HG02970 (cell line): ENCODE results near the gene HAO2.
"Not testable (repeated sequence)": the region's sequence is repeated elsewhere in the genome, so short reads cannot be mapped to it uniquely, and the experiment has no call there.

Experiments
- ATAC-seq: cut with Tn5 transposase; IDR thresholded peaks from one replicate; pipeline ENCODE4 v1.9.1; 2021; ENCODE audit warnings: mild to moderate bottlenecking, moderate library complexity, moderate number of reproducible peaks; ENCODE audit not compliant: unreplicated experiment, low FRiP score

HAO2 gene

DNA sequence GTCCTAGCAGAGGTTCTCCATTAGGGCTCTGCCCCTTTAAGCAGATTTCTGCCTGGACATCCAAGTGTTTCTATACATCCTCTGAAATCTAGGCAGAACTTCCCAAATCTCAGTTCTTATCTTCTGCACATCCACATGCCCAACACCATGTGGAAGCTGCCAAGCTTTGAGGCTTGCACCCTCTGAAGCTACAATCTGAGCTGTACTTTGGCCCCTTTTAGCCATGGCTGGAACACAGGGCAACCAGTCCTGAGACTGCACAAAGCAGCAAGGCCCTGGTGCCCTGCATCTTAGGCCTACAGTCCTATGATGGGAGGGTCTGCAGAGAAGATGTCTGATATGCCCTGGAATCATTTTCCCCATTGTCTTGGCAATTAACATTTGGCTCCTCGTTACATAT is 8.0 kb downstream of the HAO2 start:
- ATAC-seq: no peak

DNA sequence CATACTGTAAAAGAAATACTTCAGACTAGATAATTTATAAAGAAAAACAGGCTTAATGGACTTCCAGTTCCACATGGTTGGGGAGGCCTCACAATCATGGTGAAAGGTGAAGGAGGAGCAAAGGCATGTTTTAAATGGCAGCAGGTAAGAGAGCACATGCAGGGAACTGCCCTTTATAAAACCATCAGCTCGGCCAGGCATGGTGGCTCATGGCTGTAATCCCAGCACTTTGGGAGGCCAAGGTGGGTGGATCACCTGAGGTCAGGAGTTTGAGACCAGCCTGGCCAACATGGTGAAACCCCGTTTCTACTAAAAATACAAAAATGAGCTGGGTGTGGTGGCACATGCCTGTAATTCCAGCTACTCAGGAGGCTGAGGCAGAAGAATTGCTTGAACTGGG is 9.0 kb downstream of the HAO2 start:
- ATAC-seq: not testable (repeated sequence)

DNA sequence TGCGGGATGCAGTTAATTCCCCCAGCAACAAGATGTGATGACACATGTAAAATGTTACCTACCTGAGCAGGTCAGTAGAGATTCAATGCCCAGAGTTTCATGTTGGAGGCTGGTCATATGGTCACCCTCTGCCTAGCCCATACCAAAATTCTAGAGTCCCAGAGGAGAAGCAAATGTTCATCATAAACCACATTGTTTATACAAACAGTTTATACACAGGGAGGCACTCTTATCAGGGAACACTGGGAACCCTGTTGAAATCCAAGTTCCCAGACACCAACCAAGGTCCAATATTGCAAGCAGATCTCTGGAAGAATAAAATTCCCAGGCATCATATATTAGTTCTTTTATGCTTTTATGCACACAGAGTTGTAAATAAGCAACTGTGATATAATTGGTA is 10.5 kb downstream of the HAO2 start:
- no peak for ATAC-seq

DNA sequence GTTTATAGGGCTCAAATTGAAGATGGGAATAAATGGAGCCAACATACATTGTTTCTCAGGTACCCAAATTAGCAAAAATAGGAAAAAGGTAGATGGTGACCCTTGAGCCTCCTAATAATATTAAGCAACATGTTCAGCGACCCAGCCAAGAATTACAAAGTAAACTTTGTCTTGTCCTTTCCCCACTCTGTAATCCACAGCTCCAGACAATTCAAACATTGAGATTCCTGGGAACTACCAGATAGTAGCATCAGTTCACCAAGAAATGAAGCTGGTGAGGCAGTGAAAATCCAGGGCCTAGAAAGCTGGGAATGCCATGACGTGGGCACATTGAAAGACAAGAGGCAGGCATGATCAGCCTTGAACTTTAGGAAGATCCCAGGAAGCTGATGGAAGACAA is 11.7 kb downstream of the HAO2 start:
- no peak for ATAC-seq

DNA sequence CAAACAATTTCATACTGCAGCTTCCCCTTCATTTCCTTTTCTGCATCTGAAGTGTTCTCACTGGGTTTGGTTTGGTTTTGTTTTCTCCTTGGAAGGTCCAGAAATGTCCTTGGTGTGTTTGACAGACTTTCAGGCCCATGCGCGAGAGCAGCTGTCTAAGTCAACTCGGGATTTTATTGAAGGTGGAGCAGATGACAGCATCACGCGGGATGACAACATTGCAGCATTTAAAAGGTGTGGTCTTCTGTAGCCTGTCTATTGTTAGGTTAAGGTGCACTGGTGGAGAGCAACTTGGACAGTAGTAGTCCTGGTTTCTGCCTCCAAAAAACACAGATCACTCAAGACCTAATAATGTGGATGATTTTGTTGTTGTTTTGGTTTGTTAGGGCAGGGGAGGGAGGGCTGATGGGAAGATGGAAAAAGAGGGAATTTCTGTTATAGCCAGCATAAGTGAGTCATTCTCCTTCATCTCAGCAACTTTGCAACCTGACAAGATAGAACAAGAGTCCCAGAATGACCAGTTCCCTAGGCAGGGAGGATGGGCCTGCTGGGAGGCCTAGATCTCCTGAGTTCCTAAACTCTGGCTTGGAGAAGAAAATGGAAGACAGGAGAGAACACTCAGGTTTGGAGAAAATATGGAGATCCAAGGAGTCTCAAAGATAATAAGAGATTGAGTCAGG is 12.5 kb downstream of the HAO2 start:
- no peak for ATAC-seq

DNA sequence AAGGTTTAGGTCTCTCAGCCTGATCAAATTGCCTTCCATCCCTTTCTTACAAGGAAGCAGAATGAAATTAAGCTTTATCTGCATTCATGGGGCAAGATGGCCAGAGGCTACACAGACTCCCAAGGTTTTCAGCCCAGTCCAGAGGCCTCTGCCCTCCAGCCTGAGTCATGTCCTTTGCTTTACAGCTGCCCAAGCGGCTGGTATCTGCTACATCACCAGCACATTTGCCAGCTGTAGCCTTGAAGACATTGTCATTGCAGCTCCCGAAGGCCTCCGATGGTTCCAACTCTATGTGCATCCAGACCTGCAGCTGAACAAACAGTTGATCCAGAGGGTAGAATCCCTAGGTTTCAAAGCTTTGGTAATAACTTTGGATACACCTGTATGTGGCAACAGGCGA is 16.0 kb downstream of the HAO2 start:
- no peak for ATAC-seq

DNA sequence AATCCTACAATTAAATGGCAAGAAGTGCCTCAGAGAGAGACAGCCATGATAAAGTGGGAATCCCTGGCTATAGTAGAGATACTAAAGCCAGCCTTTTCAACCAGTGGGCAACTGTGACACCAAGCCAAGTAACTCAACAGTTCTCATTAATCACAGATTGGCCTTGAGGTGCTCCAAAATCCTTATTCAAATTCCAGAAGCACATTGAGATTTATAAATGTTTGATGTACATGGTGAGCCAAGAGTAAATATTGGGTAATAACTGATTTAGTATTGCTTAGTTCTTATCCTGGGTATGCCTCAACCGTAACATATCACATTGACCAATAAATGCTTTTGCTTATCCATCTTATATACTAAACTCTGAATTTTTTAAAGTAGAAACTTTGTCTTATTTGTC is 17.1 kb downstream of the HAO2 start:
- no peak for ATAC-seq

DNA sequence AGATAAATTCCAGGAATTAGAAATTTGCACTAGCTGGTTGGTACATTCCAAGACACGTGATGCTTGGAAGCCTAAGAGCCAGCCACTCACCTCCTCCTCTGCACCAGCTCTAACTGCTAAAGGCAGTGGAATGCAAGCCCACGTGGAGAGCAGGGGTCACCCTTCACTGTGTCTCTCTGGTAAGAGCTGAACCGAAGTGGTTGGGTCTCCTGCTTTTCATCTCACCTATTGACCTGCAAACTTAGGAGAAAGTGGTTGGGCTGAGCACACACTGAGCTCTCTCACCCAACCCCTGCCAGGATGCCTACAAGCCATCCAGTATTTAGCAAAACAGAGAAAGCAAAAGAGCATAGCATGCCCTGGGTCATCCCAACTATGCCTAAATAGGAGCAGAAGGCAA is 19.3 kb downstream of the HAO2 start:
- ATAC-seq: no peak

DNA sequence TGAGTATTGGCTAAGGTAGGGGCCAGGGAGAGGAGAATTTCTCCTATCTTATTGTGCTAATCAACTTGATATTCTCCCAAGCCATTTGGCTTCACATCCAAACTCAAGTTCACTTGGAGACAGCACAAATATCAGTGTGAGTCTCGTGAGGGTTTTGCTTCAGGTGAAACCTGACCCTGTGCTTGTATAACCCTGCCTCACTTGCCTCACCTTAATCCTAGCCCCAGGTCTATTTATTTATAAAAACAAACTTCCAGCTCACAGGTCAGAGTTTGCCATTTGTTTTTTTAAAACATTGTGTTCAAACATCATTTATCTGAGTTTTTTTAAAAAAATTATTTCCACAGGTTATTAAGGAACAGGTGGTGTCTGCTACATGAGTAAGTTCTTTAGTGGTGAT is 19.9 kb downstream of the HAO2 start:
- ATAC-seq: no peak

DNA sequence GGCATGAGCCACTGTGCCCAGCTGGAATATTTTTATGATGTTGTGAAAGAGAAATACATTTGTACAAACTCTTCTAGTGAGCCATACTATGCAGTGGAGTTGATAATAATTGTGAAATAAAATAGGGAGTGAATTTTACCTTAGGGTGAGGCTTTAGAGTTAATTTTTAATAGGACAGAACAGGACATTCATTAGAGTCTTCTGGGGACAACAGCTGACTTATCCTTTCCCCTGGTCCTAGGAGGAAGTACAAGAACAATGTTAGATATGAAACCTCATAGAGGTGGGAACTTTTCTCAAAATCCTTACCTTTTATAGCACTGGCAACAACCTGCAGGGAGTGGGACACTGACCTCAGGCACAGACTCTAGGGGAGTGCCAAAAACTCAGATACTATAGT is 21.9 kb downstream of the HAO2 start:
- ATAC-seq: no peak

DNA sequence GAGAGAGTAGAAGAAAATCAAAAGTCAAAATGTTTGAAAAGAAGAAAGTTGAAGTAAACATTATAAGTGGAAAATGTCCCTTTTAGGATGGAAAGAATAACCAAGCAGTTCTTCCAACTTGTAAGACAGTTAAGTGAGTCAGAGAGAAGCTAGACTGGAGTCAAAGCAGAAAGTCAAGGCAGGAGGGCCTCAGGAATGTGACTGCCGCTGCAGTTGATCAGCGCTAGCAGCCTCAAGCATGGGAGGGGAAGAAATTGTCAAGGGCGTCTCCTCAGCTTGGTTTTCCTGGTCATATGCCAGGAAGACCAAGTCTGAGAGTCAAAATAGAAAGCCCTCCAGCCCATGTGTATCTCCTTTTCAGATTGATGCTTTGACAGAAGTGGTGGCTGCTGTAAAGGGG is 23.2 kb downstream of the HAO2 start:
- no peak for ATAC-seq

DNA sequence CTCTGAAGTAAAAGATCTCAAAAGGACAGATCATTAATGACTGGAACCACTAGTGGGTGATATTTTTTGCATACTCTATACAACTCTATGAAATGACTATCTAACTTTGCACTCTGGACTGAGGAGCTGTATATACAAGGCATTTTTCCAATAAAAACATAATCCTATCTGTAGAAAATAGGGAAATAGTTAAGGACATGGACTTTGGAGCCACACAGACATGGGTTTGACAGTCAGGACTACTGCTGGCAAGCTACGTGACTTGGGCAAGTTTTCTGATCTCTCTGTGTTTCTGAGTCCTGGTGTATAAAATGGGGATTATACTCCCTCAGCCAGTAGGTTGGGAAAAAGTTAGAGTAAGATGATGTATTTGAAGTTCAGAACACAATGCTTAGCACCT is 25.5 kb downstream of the HAO2 start:
- ATAC-seq: no peak

DNA sequence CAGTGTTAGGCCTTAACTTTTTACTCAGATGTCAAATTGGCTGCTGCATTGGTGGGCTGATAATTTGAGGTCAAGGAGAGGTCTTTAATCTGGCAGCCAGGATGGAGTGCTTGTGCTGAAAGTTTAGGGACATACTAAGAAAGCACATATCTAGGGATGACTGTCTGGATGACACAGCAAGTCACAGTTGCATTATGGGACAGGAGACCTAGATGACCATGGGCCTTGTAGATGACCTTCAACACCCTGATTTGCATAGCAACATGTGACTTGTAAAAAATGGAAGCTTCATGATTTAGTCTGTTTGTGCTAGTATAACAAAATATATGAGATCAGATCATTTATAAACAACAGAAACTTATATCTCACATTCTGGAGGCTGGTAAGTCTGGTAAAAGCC is 28.4 kb downstream of the HAO2 start:
- no peak for ATAC-seq

DNA sequence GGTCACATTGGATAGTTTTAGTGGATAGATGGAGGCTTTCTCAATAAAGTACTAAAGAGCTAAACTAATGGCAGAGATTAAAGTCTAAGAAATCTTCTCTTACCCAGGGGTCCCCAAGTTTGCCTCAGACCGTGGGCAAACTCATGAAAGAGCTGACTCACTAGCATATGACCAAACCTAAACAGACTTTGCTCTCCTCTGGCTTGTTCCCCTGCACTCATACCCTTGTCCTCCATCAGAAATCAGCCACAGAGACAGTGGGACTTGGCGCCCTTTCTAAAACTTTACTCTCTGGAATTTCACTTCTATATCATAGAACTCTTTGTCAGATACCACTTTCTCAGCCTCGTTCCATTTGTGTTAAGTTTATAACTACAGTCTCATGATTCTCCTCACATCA is 29.4 kb downstream of the HAO2 start:
- no peak for ATAC-seq

DNA sequence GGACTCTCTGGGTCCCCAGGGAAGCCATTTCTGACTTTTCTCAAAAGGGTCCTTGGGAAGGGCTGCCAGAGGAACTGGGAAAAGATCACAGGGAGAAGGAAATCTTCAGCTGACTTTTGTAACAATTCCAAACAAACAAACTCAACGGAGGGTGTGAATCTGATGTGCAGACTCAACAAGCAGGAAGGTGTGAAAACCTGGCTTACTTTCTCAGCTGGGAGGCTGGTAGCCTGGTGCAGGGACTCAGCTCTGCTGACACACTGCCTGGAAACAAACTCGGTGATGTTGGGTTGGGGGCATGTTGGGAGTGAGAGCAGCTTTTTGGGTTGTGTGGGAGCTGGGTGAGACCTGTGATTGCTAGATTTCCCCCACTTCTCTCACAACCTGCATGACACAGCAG is 36.2 kb downstream of the HAO2 start:
- no peak for ATAC-seq

DNA sequence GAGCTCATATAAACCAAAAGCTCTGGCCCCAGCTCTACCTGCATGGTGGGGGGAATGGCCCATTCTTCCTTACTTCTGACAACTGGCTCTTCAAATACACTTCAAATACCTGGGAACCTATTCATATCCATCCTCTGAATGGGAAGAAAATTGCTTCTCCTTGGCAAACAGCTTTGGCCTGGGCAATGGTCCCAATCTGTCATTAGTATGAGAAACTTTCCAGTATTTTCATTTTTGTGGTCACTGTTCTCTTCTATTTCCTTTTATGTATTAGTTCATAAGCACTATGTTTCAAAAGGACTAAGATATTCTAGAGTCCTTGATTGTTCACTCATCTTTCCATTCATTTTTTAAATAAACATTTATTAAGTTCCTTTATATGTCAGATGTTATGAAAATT is 41.1 kb downstream of the HAO2 start:
- no peak for ATAC-seq

DNA sequence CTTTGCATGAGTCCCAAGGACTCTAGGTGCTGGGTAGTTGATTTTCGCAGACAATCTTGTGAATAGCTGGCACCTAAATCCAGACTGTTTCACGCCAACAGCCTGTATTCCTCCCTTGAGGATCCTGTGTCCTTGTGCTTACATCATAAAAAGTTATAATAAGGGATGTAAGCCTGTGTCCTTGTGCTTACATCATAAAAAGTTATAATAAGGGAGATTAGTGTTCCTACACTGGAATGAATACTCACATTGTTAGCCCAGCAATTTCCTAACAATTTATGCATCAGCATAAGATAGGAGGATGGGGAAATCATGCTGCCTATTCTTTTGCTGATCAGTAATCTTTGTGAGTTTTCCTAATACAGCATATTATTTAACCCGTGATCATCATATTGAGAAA is 42.4 kb downstream of the HAO2 start:
- ATAC-seq: no peak

DNA sequence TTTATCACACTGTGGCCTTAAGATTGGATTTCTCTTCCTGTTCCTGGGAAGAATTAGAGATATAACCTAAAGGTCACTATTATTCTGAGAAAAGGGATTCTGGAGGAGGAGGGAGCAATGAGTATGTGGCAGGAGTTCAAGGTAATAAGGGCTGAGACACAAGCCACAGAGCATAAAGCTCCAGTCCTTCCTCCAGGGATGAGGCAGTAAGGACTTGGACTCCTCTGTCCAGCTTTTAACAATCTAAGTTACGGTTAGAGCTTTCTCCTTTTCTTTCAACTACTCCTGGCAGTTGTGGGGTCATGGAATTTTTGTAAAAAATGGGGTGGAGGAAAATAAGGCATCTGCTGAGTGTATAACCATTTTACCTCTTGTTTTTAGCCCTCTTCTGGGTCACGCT is 46.4 kb downstream of the HAO2 start, which contains the start of gene HSD3B2:
Gene HSD3B2, plus strand, starts transcription at position 201 of the 400 bp plus-strand sequence. CDS start 270 bp downstream, outside the sequence.
- ATAC-seq: no peak

DNA sequence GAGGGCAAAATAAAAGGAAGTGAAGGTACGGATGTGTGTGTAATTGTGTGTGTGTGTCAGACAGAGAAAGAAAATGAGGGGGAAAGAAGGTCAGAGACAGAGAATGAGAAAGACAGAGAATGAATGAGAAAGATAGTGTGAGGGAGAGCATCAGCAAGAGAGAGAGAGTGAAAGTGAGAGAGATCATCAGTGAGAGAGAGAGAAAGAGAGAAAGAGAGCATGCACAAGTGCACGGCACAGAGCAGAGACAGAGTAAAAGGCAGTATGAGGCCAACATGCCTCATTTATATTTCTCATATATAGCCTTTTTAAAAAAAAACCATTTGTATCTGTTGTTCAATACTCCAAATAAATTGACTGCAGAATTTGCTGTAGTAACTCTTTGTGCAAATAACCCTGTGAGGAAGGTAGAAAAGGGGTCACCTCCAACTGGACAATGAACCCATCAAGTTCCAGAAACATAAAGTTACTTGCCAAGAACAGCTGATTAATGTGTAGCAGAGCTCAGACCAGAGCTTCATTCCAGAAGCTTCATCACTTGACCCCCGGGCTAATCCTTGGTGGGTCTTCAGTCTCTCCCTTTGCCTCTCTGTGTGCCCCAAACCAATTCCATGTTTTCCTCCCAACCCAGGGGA is 47.5 kb downstream of the HAO2 start:
- no peak for ATAC-seq

DNA sequence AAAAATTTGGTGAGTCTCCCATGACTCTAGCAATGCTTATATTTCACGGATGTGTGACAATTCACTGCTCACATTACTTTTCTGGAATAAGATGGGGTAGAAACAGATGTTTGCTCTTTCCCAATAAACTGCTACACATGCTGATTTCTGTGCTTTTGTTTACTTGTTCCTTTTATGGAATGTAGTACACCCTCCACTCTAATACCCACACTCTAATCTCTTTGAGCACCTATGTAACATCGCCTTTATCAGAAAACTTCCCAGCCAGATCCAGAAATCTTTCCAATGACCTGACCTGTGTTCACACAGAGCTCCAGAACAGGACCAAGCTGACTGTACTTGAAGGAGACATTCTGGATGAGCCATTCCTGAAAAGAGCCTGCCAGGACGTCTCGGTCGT is 50.5 kb downstream of the HAO2 start:
- no peak for ATAC-seq

DNA sequence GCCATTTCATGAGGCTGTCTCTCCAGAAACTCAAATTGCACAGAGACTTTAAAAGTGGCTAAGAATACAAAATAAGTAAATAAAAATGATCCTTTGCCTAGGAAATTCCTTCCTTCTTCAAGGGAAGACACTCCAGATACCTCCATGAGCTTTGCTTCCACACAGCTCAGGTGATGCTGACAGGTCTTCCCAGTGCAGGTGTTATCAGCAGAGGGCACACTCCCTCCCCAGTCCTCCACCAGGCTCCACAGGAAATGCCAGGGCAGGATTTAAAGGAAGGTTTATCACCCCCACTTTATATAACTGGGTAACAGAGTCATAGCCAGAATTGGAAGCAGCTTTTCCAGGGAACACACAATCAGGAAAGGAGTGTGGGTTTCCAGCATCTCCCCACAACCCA is 52.1 kb downstream of the HAO2 start:
- no peak for ATAC-seq

DNA sequence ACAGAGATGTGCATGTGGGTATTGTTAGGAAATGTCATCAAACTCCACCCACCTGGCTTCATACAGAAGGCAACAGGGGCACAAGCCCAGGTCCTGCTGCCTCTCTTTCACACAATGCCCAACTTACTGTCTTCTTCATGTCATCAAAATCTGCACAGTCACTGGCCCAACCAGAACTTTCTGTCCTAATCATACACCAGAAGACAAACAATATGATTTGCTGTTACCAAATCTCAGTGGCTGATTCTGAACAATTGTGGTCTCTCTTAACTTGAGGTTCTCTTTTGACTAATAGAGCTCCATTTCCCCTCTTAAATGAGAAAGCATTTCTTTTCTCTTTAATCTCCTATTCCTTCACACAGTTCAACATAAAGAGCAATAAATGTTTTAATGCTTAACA is 54.0 kb downstream of the HAO2 start:
- ATAC-seq: no peak

DNA sequence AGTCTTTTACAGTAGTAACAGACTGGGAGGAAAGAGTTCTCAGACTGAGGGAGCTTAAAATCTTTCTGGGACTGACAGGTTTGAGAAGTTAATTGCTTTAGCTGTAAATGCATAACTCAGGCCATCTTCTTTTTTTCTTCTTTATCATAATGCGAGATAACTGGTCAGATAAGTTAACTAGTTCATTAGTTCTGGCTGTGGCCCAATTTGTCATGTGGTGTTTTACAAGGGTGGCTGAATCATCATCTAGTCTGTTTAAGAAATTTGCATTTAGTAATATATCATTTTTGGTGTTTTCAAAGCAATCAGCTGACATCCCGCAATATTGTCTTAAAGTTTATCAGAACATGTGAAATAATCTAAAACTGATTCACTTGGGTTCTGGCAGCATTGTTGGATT is 60.4 kb downstream of the HAO2 start:
- no peak for ATAC-seq
